Measurements from ENCODE around the gene EEIG1.

DNA sequence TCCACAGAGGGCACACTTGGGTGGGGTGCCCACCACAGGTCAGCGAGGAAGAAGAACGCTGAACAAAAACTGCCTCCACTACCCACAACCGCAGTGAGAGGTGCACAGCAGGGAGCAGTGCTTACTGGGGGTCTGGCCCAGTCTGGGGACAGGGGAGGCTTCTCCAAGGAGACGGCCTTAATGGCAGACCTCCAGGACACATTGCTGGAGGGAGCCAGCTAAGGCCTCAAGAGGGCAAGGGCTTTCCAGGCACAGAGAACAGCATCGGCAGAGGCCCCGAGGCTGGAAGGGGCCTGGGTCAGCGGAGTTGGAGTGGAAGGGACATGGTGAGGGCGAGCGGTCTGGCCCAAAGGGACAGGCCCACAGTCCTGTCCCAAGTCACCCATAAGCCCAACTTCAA lies 34.8 kb downstream of the EEIG1 start:
- TF ChIP-seq, protein P1, sequence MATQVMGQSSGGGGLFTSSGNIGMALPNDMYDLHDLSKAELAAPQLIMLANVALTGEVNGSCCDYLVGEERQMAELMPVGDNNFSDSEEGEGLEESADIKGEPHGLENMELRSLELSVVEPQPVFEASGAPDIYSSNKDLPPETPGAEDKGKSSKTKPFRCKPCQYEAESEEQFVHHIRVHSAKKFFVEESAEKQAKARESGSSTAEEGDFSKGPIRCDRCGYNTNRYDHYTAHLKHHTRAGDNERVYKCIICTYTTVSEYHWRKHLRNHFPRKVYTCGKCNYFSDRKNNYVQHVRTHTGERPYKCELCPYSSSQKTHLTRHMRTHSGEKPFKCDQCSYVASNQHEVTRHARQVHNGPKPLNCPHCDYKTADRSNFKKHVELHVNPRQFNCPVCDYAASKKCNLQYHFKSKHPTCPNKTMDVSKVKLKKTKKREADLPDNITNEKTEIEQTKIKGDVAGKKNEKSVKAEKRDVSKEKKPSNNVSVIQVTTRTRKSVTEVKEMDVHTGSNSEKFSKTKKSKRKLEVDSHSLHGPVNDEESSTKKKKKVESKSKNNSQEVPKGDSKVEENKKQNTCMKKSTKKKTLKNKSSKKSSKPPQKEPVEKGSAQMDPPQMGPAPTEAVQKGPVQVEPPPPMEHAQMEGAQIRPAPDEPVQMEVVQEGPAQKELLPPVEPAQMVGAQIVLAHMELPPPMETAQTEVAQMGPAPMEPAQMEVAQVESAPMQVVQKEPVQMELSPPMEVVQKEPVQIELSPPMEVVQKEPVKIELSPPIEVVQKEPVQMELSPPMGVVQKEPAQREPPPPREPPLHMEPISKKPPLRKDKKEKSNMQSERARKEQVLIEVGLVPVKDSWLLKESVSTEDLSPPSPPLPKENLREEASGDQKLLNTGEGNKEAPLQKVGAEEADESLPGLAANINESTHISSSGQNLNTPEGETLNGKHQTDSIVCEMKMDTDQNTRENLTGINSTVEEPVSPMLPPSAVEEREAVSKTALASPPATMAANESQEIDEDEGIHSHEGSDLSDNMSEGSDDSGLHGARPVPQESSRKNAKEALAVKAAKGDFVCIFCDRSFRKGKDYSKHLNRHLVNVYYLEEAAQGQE (IDR thresholded peaks at IDR 0.05; ENCODE audit: insufficient read depth in 1 of 2, low read depth in 2 of 2, low read length in 2 of 2), result no peak
- TF ChIP-seq POLR2AphosphoS5 (IDR thresholded peaks at IDR 0.05; ENCODE audit: low read depth, low read length), result no peak
